HepG2 (cell line): ENCODE data around the gene GLIS1. TPM values are rescaled to one million over a fixed set of nuclear protein-coding genes. Genes with fewer than 3 reads are reported as not detected.

ENCODE experiments used
- ATAC-seq: fragments of 200-7000 bp; cut with Tn5 transposase; 3 replicates; pipeline ENCODE4 v1.9.1; 2020; ENCODE audit warnings: mild to moderate bottlenecking, moderate library complexity
- BruUV-seq: library from RNA; stranded (reverse); fragments of 400-500 nt; replicated peaks from 2 replicates; lab custom pipeline; 2021; lab: Mats Ljungman, UMichigan
- CTCF ChIA-PET: fragments of 300-600 bp; formaldehyde crosslinking; extraction: SDS; loops from one replicate; lab custom pipeline; 2021; ENCODE audit warnings: low total read pairs, inconsistent platforms, low intra/inter-chr PET ratio; lab: Yijun Ruan, JAX
- POLR2A ChIA-PET: fragments of 350-600 bp; sonication (Branson Sonifier 250); formaldehyde crosslinking; loops from one replicate; lab custom pipeline; 2020; ENCODE audit warnings: antibody characterized with exemption, inconsistent platforms; lab: Yijun Ruan, JAX
- DNase-seq: peaks from one replicate; pipeline ENCODE4 v3.0.0-alpha.2; 2015; ENCODE audit warnings: low spot score
- FAIRE-seq: peaks from 3 replicates; lab custom pipeline; 2011; peaks lifted over from hg19 to GRCh38; lab: Jason Lieb, UNC
- H2AFZ ChIP-seq: one replicate; pipeline ENCODE4 v1.6.1; 2011; ENCODE audit warnings: low read length, inconsistent platforms
- H3K27ac ChIP-seq: fragments of 300-600 bp; 3 replicates; pipeline ENCODE4 v1.8.0; 2011; ENCODE audit warnings: mixed run types, mild to moderate bottlenecking, mixed read lengths, low read length, inconsistent platforms; ENCODE audit not compliant: insufficient read depth; ENCODE audit errors: extremely low read length
- H3K27me3 ChIP-seq, 2 experiments: fragments of 200-600 bp in 1 of 2; 2 replicates in 1 of 2; 3 replicates in 1 of 2; pipeline versions ENCODE4 v1.6.0 to v1.8.0; 2011; ENCODE audit warnings: low read length in 2 of 2, mild to moderate bottlenecking in 2 of 2, moderate library complexity in 2 of 2, inconsistent platforms in 1 of 2; ENCODE audit not compliant: insufficient read depth in 2 of 2, control insufficient read depth in 1 of 2
- H3K36me3 ChIP-seq, 2 experiments: fragments of 200-600 bp in 1 of 2; replicated peaks in 1 of 2; 2 replicates in 1 of 2; 3 replicates in 1 of 2; pipeline versions ENCODE4 v1.5.1 to v1.8.0; 2011; ENCODE audit warnings: low read length in 2 of 2, inconsistent platforms in 1 of 2; ENCODE audit not compliant: insufficient read depth in 2 of 2, control insufficient read depth in 1 of 2
- H3K4me1 ChIP-seq: 2 replicates; pipeline ENCODE4 v1.5.1; 2012; ENCODE audit warnings: low read length, inconsistent platforms; ENCODE audit not compliant: insufficient read depth
- H3K4me2 ChIP-seq: 2 replicates; pipeline ENCODE4 v1.6.0; 2011; ENCODE audit warnings: low read depth, low read length, inconsistent platforms
- H3K4me3 ChIP-seq, 3 experiments: fragments of 200-600 bp in 1 of 3; sonication (generic), shearing (Covaris generic) in 1 of 3; replicated peaks in 1 of 3; 2 replicates each; pipeline ENCODE4 v1.5.1; 2011 to 2016; ENCODE audit warnings: low read length in 3 of 3, inconsistent platforms in 2 of 3, low read depth in 2 of 3, mild to moderate bottlenecking in 2 of 3, control low read depth in 1 of 3, mixed read lengths in 1 of 3; ENCODE audit not compliant: insufficient read depth in 1 of 3
- H3K79me2 ChIP-seq: one replicate; pipeline ENCODE4 v1.6.1; 2011; ENCODE audit warnings: low read length, inconsistent platforms; ENCODE audit not compliant: insufficient read depth
- H3K9ac ChIP-seq: 2 replicates; pipeline ENCODE4 v1.6.0; 2011; ENCODE audit warnings: mild to moderate bottlenecking, low read depth, low read length, inconsistent platforms; ENCODE audit not compliant: insufficient read depth
- H3K9me3 ChIP-seq: 2 replicates; pipeline ENCODE4 v1.5.1; 2012; ENCODE audit warnings: mild to moderate bottlenecking, low read length
- H4K20me1 ChIP-seq: 2 replicates; pipeline ENCODE4 v1.6.0; 2011; ENCODE audit warnings: inconsistent platforms, mild to moderate bottlenecking, low read length, moderate library complexity; ENCODE audit not compliant: insufficient read depth
- BRCA1 ChIP-seq: sonication (generic); formaldehyde crosslinking; IDR thresholded peaks from 2 replicates; pipeline ENCODE4 v1.4.0; 2020; ENCODE audit warnings: missing genetic modification reagents
- CAMTA2 ChIP-seq: sonication (generic); formaldehyde crosslinking; IDR thresholded peaks from 2 replicates; pipeline ENCODE4 v1.4.0; 2020; ENCODE audit warnings: mild to moderate bottlenecking, missing genetic modification reagents, borderline replicate concordance
- CHD4 ChIP-seq: fragments of 200-600 bp; sonication (generic); IDR thresholded peaks from 2 replicates; pipeline ENCODE4 v1.7.0; 2017; ENCODE audit warnings: mild to moderate bottlenecking, low read length, borderline replicate concordance
- ELF3 ChIP-seq: IDR thresholded peaks from 2 replicates; pipeline ENCODE4 v1.6.1; 2016; ENCODE audit warnings: missing genetic modification reagents, missing compliant biosample characterization
- EZH2 ChIP-seq: conservative IDR thresholded peaks from 2 replicates; pipeline ENCODE4 v1.6.1; 2012; ENCODE audit warnings: mild to moderate bottlenecking, low read depth, low read length, moderate library complexity
- HDAC2 ChIP-seq: sonication (generic); formaldehyde crosslinking; IDR thresholded peaks from 2 replicates; pipeline ENCODE4 v1.4.0; 2020; ENCODE audit warnings: missing genetic modification reagents
- HIVEP1 ChIP-seq: sonication (generic); formaldehyde crosslinking; IDR thresholded peaks from 2 replicates; pipeline ENCODE4 v1.4.0; 2020; ENCODE audit warnings: mild to moderate bottlenecking, missing genetic modification reagents
- HNRNPLL ChIP-seq: fragments of 200-400 bp; formaldehyde crosslinking; IDR thresholded peaks from 2 replicates; pipeline ENCODE4 v1.6.1; 2017; ENCODE audit warnings: mild to moderate bottlenecking, low read depth, low read length; ENCODE audit not compliant: poor library complexity, severe bottlenecking
- KMT2A ChIP-seq: sonication (generic); formaldehyde crosslinking; IDR thresholded peaks from 2 replicates; pipeline ENCODE4 v1.4.0; 2020; ENCODE audit warnings: missing genetic modification reagents
- PHF5A ChIP-seq: IDR thresholded peaks from one replicate; pipeline ENCODE4 v1.6.1; 2018; ENCODE audit warnings: low read depth, missing genetic modification reagents; ENCODE audit not compliant: unreplicated experiment
- PLRG1 ChIP-seq: fragments of 450-650 bp; conservative IDR thresholded peaks from 2 replicates; pipeline ENCODE4 v1.6.1; 2016
- SUZ12 ChIP-seq: fragments of 150-350 bp; IDR thresholded peaks from 2 replicates; pipeline ENCODE4 v1.6.1; 2014; ENCODE audit warnings: low read depth, low read length
- TARDBP ChIP-seq: sonication (generic); formaldehyde crosslinking; IDR thresholded peaks from 2 replicates; pipeline ENCODE4 v1.8.0; 2022; ENCODE audit warnings: mild to moderate bottlenecking, missing genetic modification reagents
- ZNF274 ChIP-seq: sonication (generic); formaldehyde crosslinking; IDR thresholded peaks from 2 replicates; pipeline ENCODE4 v1.5.1; 2020; ENCODE audit warnings: mild to moderate bottlenecking, missing genetic modification reagents
- ZNF484 ChIP-seq: sonication (generic); formaldehyde crosslinking; IDR thresholded peaks from 2 replicates; pipeline ENCODE4 v1.5.1; 2020; ENCODE audit warnings: mild to moderate bottlenecking, low read depth, missing genetic modification reagents, borderline replicate concordance
- ZNF570 ChIP-seq: sonication (generic); formaldehyde crosslinking; IDR thresholded peaks from 2 replicates; pipeline ENCODE4 v1.4.0; 2020; ENCODE audit warnings: mild to moderate bottlenecking, missing genetic modification reagents, borderline replicate concordance
- ZNF709 ChIP-seq: sonication (generic); formaldehyde crosslinking; IDR thresholded peaks from 2 replicates; pipeline ENCODE4 v1.5.0; 2020; ENCODE audit warnings: mild to moderate bottlenecking, missing genetic modification reagents
- WGBS: methylation state at CpG from one replicate; pipeline ENCODE4 v1.1.6; 2017; ENCODE audit warnings: low lambda C conversion rate; 5-methylcytosine and 5-hydroxymethylcytosine counted together
- in situ Hi-C: cut with HindIII; loops from 2 replicates; pipeline ENCODE4 v1.10.0; 2017; ENCODE audit warnings: low pct_unique_long_range_greater_than_20kb; ENCODE audit not compliant: extremely low pct_ligation_motif_present
- intact Hi-C: fragments of 100-400 bp; cut with micrococcal nuclease; formaldehyde crosslinking; loops from one replicate; pipeline ENCODE4 v1.10.0; 2022; ENCODE audit not compliant: unreplicated experiment
- polyA plus RNA-seq, 8 experiments: library from polyadenylated mRNA; depleted of rRNA in 3 of 8; stranded (reverse) in 7 of 8; unstranded in 1 of 8; fragments of >200 nt; fragmentation: Illumina TruSeq in 4 of 8; extraction: Trizol in 4 of 8; gene quantifications; 2 replicates each; pipeline versions ENCODE4 v1.2.1 to v1.2.3, GENCODE V29; 2011 to 2016; ENCODE audit warnings: low read depth in 4 of 8, missing spikeins in 1 of 8, mixed read lengths in 1 of 8; ENCODE audit not compliant: insufficient read depth in 1 of 8
- total RNA-seq, 5 experiments: library from RNA; depleted of rRNA; stranded (reverse); fragments of >200 nt; fragmentation: Illumina TruSeq; extraction: Trizol; gene quantifications; 2 replicates each; pipeline ENCODE4 v1.2.3, GENCODE V29; 2016; ENCODE audit warnings: low read depth in 1 of 5
- TF ChIP-seq, protein P1 (sequence below): sonication (generic); formaldehyde crosslinking; IDR thresholded peaks from 2 replicates; pipeline ENCODE4 v1.8.0; 2022; ENCODE audit warnings: low read depth, missing genetic modification reagents
- TF ChIP-seq, protein P2 (sequence below): sonication (generic); formaldehyde crosslinking; IDR thresholded peaks from 2 replicates; pipeline ENCODE4 v1.8.1; 2023; ENCODE audit warnings: mild to moderate bottlenecking, missing genetic modification reagents
- TF ChIP-seq, protein P3 (sequence below): sonication (generic); formaldehyde crosslinking; IDR thresholded peaks from 2 replicates; pipeline ENCODE4 v1.4.0; 2020; ENCODE audit warnings: missing genetic modification reagents
- TF ChIP-seq, protein P4 (sequence below): IDR thresholded peaks from 2 replicates; pipeline ENCODE4 v1.6.1; 2016; ENCODE audit warnings: control low read depth

Gene GLIS1
- total and polyA plus RNA-seq, 2 of the 13 experiments (the other 11 are each of a cell fraction or from before 2014, with no cell fraction given), result 0.03 TPM; not detected in 1

DNA sequence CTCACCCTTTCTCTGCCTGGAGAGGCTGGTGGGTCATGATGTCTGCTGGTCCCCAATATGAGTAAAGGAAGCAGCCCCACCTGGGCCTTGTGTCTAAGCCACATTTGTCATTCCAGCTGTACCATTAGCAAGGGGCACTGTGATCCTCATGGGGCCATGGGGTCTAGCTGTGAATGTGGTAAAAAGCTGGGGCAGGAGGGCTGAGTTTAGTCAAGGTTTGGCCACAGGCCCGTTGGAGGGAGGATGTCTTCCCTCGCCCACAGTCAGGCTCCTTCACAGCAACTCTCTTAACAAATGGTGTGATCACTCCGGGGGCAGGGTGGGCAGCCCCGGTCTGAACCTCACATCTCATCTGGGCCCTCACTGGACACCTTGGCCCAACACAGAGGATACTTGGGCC is 164.3 kb downstream of the GLIS1 start (continued):
- TF ChIP-seq ZNF274 (CRISPR knock-in tag) (no peak), PLRG1 (no peak)

DNA sequence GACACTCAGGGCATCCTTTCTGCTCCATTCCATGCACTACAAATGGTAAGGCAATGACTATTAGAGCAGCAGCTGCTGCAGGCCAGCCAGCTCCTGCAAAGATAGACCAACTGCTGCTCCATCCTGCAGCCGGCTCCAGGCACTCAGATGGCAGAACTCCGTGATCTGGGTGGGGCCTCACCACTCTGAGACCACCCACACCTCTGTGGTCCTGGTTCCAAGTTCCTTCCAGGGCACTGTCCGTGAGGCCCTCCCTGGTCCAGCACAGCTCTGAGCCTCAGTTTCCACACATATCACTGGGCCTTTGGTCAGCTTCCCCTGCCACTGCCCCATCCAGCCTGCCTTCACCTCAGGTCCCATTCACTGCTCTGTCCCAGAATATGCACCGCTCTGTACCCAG is 165.0 kb downstream of the GLIS1 start:
- no peak for DNase-seq
- in situ Hi-C loops, result no loop called here
- H3K79me2 ChIP-seq, result no peaks in the 10 kb centered on the region
- no peak overlapping the region for H3K4me2 ChIP-seq
- no peak for FAIRE-seq
- H3K9me3 ChIP-seq, result no peaks in the 10 kb centered on the region
- H2AFZ ChIP-seq, result no peak overlapping the region
- no peak overlapping the region for H3K9ac ChIP-seq
- peaks cover 9 to 19% of the 10 kb centered on the region in 2 experiments; a peak in 4 of 5 replicates for H3K27me3 ChIP-seq
- no peak overlapping the region for H3K27ac ChIP-seq
- no peak for ATAC-seq
- no TSS peak for BruUV-seq
- 0 out of 2 replicates have a peak, but pooled peaks cover 3% of the 10 kb centered on the region for H4K20me1 ChIP-seq
- intact Hi-C loops, result no loop called here
- ChIA-PET POLR2A (no interaction called here), CTCF (no interaction called here)
- 15% methylated on average over 2 of the region's 4 CpGs for WGBS
- no peaks in the 10 kb centered on the region for H3K4me1 ChIP-seq
- H3K4me3 ChIP-seq, result no peak overlapping the region
- TF ChIP-seq TARDBP (no peak), EZH2 (no peak), HNRNPLL (no peak), BRCA1 (no peak), ZNF570 (CRISPR knock-in tag) (no peak), CHD4 (no peak), HIVEP1 (CRISPR knock-in tag) (no peak), ZNF484 (CRISPR knock-in tag) (no peak), PHF5A (CRISPR knock-in tag) (no peak), SUZ12 (no peak), CAMTA2 (no peak), ZNF709 (CRISPR knock-in tag) (no peak), ELF3 (no peak), HDAC2 (CRISPR knock-in tag) (no peak), KMT2A (CRISPR knock-in tag) (no peak)
- TF ChIP-seq, protein P1, sequence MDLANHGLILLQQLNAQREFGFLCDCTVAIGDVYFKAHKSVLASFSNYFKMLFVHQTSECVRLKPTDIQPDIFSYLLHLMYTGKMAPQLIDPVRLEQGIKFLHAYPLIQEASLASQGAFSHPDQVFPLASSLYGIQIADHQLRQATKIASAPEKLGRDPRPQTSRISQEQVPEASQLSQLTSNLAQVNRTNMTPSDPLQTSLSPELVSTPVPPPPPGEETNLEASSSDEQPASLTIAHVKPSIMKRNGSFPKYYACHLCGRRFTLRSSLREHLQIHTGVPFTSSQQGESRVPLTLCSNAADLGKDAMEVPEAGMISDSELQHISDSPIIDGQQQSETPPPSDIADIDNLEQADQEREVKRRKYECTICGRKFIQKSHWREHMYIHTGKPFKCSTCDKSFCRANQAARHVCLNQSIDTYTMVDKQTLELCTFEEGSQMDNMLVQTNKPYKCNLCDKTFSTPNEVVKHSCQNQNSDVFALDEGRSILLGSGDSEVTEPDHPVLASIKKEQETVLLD, result no peak
- TF ChIP-seq, protein P2, sequence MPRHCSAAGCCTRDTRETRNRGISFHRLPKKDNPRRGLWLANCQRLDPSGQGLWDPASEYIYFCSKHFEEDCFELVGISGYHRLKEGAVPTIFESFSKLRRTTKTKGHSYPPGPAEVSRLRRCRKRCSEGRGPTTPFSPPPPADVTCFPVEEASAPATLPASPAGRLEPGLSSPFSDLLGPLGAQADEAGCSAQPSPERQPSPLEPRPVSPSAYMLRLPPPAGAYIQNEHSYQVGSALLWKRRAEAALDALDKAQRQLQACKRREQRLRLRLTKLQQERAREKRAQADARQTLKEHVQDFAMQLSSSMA (CRISPR knock-in tag), result no peak
- TF ChIP-seq, protein P3, sequence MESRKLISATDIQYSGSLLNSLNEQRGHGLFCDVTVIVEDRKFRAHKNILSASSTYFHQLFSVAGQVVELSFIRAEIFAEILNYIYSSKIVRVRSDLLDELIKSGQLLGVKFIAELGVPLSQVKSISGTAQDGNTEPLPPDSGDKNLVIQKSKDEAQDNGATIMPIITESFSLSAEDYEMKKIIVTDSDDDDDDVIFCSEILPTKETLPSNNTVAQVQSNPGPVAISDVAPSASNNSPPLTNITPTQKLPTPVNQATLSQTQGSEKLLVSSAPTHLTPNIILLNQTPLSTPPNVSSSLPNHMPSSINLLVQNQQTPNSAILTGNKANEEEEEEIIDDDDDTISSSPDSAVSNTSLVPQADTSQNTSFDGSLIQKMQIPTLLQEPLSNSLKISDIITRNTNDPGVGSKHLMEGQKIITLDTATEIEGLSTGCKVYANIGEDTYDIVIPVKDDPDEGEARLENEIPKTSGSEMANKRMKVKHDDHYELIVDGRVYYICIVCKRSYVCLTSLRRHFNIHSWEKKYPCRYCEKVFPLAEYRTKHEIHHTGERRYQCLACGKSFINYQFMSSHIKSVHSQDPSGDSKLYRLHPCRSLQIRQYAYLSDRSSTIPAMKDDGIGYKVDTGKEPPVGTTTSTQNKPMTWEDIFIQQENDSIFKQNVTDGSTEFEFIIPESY (CRISPR knock-in tag), result no peak
- TF ChIP-seq, protein P4, sequence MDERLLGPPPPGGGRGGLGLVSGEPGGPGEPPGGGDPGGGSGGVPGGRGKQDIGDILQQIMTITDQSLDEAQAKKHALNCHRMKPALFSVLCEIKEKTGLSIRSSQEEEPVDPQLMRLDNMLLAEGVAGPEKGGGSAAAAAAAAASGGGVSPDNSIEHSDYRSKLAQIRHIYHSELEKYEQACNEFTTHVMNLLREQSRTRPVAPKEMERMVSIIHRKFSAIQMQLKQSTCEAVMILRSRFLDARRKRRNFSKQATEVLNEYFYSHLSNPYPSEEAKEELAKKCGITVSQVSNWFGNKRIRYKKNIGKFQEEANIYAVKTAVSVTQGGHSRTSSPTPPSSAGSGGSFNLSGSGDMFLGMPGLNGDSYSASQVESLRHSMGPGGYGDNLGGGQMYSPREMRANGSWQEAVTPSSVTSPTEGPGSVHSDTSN, result no peak
- no peaks in the 10 kb centered on the region for H3K36me3 ChIP-seq
